Measurements from ENCODE around the gene SLC25A21.

- TF ChIP-seq EZH2 (IDR thresholded peaks at IDR 0.05) (no peak), POLR2AphosphoS5 (IDR thresholded peaks at IDR 0.05; ENCODE audit: borderline replicate concordance, low read depth, low read length) (no peak), FOXP2 (optimal IDR thresholded peaks at IDR 0.05; ENCODE audit: control extremely low read depth, extremely low read length, insufficient read depth) (no peak)
These were observed 14.9 kb upstream of the SLC25A21 start for GRCh38 chr14:37187294-37187693.

Data from SK-N-MC (cell line).